Fibroblast of villous mesenchyme (primary cell): Measurements from ENCODE around the gene IPCEF1. TPM values are rescaled to one million over a fixed set of nuclear protein-coding genes. Genes with fewer than 3 reads are reported as not detected.
A peak's percentile ranks its signal among the peaks of the same experiment; 100 is the strongest.

Source experiments
- DNase-seq: peaks from one replicate; pipeline ENCODE4 v3.0.0-alpha.2; 2010; ENCODE audit warnings: low read depth
- H3K4me3 ChIP-seq: 2 replicates; pipeline ENCODE4 v1.5.1; 2011; ENCODE audit warnings: low read depth, mild to moderate bottlenecking, low read length
- CTCF ChIP-seq: IDR thresholded peaks from 2 replicates; pipeline ENCODE4 v1.5.1; 2012; ENCODE audit warnings: low read depth, mild to moderate bottlenecking, low read length; ENCODE audit not compliant: insufficient read depth
- total RNA-seq: library from RNA; depleted of rRNA; stranded (reverse); fragments of >200 nt; gene quantifications from 2 replicates; pipeline ENCODE4 v1.2.3, GENCODE V29; 2012

Gene IPCEF1
- total RNA-seq, 1 donor = 0.86 TPM

- no peak for DNase-seq
- peak overlapping the region; percentile 4 for H3K4me3 ChIP-seq
- TF ChIP-seq CTCF = no peak
Measured at GRCh38 chr6:154157082-154157481, 199.5 kb downstream of the IPCEF1 start.

GRCh38 chr6:154156135-154156896 lies 200.3 kb downstream of the IPCEF1 start:
- TF ChIP-seq CTCF = peak; percentile 82
- H3K4me3 ChIP-seq = no peak overlapping the region
- DNase-seq = peak; percentile 45

GRCh38 chr6:154154389-154154967 lies 202.1 kb downstream of the IPCEF1 start:
- peak; percentile 65 for TF ChIP-seq CTCF
- no peak overlapping the region for H3K4me3 ChIP-seq
- DNase-seq = peak; percentile 84

GRCh38 chr6:154143753-154144152 lies 212.8 kb downstream of the IPCEF1 start:
- no peak for DNase-seq
- H3K4me3 ChIP-seq = no peak overlapping the region
- no peak for TF ChIP-seq CTCF

- H3K4me3 ChIP-seq = no peak overlapping the region
- no peak for DNase-seq
- TF ChIP-seq CTCF = no peak
Measured at GRCh38 chr6:154140743-154141142, 215.9 kb downstream of the IPCEF1 start.

GRCh38 chr6:154139892-154140291 lies 216.7 kb downstream of the IPCEF1 start:
- no peak overlapping the region for H3K4me3 ChIP-seq
- DNase-seq = no peak
- TF ChIP-seq CTCF = no peak

GRCh38 chr6:154138793-154139192 lies 217.8 kb downstream of the IPCEF1 start:
- DNase-seq = no peak
- TF ChIP-seq CTCF = no peak
- no peak overlapping the region for H3K4me3 ChIP-seq
